ENCODE measurements around the gene NR0B2. TPM values are rescaled to one million over a fixed set of nuclear protein-coding genes. Genes with fewer than 3 reads are reported as not detected.
A peak's percentile ranks its signal among the peaks of the same experiment; 100 is the strongest.

NR0B2 gene, protein sequence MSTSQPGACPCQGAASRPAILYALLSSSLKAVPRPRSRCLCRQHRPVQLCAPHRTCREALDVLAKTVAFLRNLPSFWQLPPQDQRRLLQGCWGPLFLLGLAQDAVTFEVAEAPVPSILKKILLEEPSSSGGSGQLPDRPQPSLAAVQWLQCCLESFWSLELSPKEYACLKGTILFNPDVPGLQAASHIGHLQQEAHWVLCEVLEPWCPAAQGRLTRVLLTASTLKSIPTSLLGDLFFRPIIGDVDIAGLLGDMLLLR
- total RNA-seq: 10 to 100 TPM; 10.6 to 19.0 TPM

DNA sequence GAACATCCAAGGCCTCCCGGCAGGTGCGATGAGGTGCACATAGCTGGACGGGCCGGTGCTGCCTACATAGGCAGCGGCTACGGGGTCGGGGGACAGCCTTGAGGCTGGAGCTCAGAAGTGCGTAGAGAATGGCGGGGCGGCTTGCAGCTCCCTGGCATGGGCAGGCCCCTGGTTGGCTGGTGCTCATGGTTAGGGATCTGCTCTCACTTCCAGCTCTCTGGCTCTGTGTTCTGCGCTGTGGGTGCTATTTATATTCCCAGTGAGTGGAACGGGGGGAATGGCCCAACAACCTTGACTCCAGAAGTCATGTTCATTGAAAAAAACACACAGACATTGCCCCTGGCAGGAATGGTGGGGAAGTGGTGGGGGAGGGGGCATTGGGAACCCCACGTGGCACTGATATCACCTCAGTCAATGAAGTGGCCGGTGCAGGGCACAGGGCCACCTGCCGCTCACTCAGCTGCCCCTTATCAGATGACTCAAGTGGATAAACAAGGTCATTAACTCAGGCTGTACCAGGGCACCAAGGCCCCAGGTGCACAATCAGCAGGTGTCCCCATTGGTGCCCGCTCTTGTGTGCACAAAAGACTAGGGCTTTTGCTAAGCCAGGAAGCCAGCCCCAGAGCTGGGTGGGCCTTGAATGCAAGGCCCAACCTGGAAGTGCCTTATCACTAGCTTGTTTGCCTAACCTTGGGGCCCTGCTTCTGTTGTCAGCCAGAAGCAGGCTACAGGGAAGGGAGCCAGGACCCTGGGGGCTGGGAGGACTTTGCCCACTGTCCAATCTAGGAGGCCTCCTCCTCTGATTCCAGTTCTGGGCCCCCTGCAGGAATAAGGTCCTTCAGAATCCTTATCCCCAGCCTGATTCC is at the start of gene NR0B2:
Gene NR0B2, minus strand, starts transcription at position 222 of the 866 bp plus-strand sequence. Its CDS starts 35 bp downstream, at position 187.
- H3K9me3 ChIP-seq: no peaks in the 10 kb centered on the region
- no peaks in the 10 kb centered on the region for H3K36me3 ChIP-seq
- no peaks in the 10 kb centered on the region for H3K27me3 ChIP-seq
- peaks cover 0 to 5% of the 10 kb centered on the region in 2 donors for H3K4me1 ChIP-seq
- TF ChIP-seq, protein P1, sequence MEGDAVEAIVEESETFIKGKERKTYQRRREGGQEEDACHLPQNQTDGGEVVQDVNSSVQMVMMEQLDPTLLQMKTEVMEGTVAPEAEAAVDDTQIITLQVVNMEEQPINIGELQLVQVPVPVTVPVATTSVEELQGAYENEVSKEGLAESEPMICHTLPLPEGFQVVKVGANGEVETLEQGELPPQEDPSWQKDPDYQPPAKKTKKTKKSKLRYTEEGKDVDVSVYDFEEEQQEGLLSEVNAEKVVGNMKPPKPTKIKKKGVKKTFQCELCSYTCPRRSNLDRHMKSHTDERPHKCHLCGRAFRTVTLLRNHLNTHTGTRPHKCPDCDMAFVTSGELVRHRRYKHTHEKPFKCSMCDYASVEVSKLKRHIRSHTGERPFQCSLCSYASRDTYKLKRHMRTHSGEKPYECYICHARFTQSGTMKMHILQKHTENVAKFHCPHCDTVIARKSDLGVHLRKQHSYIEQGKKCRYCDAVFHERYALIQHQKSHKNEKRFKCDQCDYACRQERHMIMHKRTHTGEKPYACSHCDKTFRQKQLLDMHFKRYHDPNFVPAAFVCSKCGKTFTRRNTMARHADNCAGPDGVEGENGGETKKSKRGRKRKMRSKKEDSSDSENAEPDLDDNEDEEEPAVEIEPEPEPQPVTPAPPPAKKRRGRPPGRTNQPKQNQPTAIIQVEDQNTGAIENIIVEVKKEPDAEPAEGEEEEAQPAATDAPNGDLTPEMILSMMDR (IDR thresholded peaks at IDR 0.05): no peak
- peak within 1 kb of the TSS; percentile 84 to 92 for H3K27ac ChIP-seq
- DNase-seq (ENCODE audit: low spot score): no peak
- H3K4me3 ChIP-seq: peak within 1 kb of the TSS; percentile 45 to 46

DNA sequence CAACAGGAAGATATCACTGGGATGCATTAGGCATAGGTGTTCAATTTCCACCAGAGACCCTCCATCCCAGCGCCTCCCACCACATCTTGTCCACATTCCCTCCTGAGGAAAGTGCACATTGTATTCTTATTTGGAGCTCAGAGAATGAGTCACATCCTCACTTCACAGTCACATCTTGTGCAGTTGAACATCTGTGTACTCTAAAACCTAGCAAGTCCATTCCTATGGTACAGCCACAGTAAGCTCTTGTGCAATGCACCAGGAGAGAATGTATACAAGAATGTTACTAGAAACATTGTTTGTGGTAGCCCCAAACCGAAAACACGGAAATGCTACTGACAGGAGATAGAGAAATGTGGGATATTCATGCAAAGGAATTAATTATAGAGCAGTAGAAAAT is 48.1 kb upstream of the NR0B2 start:
- Histone ChIP-seq H3K9me3 (no peaks in the 10 kb centered on the region), H3K36me3 (no peaks in the 10 kb centered on the region), H3K4me1 (peaks cover 0 to 12% of the 10 kb centered on the region in 2 donors), H3K27me3 (peaks cover 0 to 16% of the 10 kb centered on the region in 2 donors), H3K27ac (no peak overlapping the region), H3K4me3 (no peak overlapping the region)
- TF ChIP-seq, protein P1 (IDR thresholded peaks at IDR 0.05): no peak
- DNase-seq (ENCODE audit: low spot score): no peak

DNA sequence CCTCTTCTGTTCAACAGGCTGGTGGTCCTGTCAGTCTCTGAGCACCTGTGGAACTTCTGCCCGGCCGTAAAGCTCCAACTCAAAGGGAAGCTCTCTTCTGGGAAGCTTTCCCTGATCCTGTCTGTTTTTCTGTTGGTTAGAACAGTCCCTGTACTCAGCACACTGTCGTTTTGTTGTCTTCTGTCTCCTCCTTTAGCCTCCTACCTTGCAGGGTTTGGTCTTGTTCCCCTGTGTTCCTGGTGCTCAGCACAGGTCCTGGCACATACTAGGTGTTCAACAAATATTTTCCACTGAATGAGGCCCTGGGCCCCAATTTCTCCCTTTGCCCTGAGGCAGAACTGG is 46.8 kb upstream of the NR0B2 start:
- H3K27me3 ChIP-seq: peaks cover 0 to 16% of the 10 kb centered on the region in 2 donors
- TF ChIP-seq, protein P1 (IDR thresholded peaks at IDR 0.05): no peak
- no peak for DNase-seq (ENCODE audit: low spot score)
- peaks cover 0 to 12% of the 10 kb centered on the region in 2 donors for H3K4me1 ChIP-seq
- H3K36me3 ChIP-seq: no peaks in the 10 kb centered on the region
- H3K4me3 ChIP-seq: peak overlapping the region; percentile 43 to 58
- peaks cover 0 to 11% of the 10 kb centered on the region in 2 donors for H3K9me3 ChIP-seq
- H3K27ac ChIP-seq: no peak overlapping the region

DNA sequence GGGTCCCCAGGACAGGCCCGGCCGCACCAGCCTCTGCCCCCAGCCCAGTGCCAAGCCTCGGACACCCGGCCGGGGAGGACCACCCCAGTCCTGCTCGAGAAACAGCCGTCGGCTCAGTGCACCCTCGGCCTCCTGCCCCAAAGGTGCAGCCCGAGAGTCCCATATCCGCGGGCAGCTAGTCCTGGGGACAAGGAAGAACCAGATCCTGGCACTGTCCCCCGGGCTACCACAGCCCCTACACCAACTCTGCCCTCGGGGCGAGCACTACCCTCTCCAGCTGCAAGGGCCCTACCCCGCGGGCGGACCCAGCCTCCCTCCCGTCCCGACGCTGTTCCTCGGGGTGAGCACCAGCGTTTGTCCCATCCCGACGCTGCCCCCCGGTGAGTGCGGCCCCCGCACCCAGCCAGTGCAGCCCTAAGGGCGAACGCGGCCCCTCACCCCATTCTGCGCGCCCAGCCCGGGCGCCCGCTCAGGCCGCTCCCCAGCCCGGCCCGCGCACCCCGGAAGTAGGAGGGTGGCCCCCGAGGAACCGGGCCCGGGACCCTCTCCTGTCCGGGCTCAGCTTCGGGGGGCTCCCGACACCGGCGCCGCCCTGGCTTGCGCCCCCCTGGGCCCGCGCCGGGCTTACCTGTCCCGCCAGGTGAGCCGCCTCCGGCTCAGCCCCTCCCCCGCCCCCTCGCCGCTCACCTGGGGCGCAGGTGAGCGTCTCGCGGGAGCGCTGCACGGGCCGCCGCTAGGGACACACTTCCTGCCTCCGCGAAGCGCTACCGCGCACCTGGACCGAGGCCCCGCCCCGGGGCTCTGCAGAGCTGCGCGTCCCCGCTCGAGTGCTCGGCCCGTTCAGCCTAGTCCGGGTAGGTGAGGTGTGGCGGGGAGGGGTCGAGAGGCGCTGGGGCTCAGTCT is 46.2 kb upstream of the NR0B2 start, which contains the start of gene KDF1:
Gene KDF1, minus strand, starts transcription at position 747 of the 903 bp plus-strand sequence. CDS start 8,088 bp downstream, outside the sequence.
- peaks cover 0 to 16% of the 10 kb centered on the region in 2 donors for H3K27me3 ChIP-seq
- H3K36me3 ChIP-seq: no peaks in the 10 kb centered on the region
- H3K27ac ChIP-seq: no peak within 1 kb of the TSS
- H3K9me3 ChIP-seq: peaks cover 0 to 11% of the 10 kb centered on the region in 2 donors
- no peak for DNase-seq (ENCODE audit: low spot score)
- peaks cover 0 to 12% of the 10 kb centered on the region in 2 donors for H3K4me1 ChIP-seq
- H3K4me3 ChIP-seq: peak within 1 kb of the TSS; percentile 43 to 58
- TF ChIP-seq, protein P1 (IDR thresholded peaks at IDR 0.05): no peak

DNA sequence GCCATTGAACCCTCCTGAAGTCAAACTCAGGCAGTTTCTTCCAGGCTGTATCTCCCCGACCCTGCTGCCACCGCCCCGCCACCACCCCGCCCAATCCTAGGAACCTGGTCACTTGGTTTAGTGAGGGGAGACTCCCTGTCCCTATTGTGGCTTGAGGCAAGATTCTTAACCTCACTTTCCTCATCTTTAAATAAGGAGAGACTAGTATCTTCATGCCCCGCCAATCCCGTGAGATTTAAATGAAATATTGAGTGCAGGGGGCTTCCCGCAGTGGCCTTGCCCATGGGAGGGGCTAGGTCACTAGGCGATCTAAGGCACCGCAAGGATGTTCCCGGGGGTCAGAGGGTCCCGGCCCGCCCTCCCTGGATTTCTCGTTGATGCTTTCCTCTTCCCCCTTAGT is 45.5 kb upstream of the NR0B2 start:
- no peak overlapping the region for H3K27ac ChIP-seq
- H3K4me1 ChIP-seq: peaks cover 0 to 12% of the 10 kb centered on the region in 2 donors
- no peak for DNase-seq (ENCODE audit: low spot score)
- TF ChIP-seq, protein P1 (IDR thresholded peaks at IDR 0.05): no peak
- peaks cover 0 to 11% of the 10 kb centered on the region in 2 donors for H3K9me3 ChIP-seq
- peaks cover 0 to 16% of the 10 kb centered on the region in 2 donors for H3K27me3 ChIP-seq
- H3K36me3 ChIP-seq: no peaks in the 10 kb centered on the region
- peak overlapping the region in 1 of 2 donors; percentile 58 for H3K4me3 ChIP-seq
